RWPE1 (cell line): Measurements from ENCODE around the gene CTNNBL1.

Experiments
- CTCF ChIA-PET: fragments of 350-600 bp; sonication (Branson Sonifier 250); formaldehyde crosslinking; extraction: SDS; loops from one replicate; lab custom pipeline; 2021; lab: Yijun Ruan, JAX
- POLR2A ChIA-PET: fragments of 400-600 bp; formaldehyde crosslinking; extraction: SDS; loops from one replicate; lab custom pipeline; 2020; ENCODE audit warnings: antibody characterized with exemption; ENCODE audit not compliant: low non-redundant PET; lab: Yijun Ruan, JAX
- DNase-seq: peaks from one replicate; pipeline ENCODE4 v3.0.0; 2012; ENCODE audit warnings: low spot score
- H3K27ac ChIP-seq: fragments of 450-650 bp; 2 replicates; pipeline ENCODE4 v1.5.1; 2017
- TF ChIP-seq, protein P1 (sequence below): fragments of 450-650 bp; conservative IDR thresholded peaks from 2 replicates; pipeline ENCODE4 v1.5.1; 2017; ENCODE audit warnings: low read depth, mild to moderate bottlenecking

CTNNBL1 gene

DNA sequence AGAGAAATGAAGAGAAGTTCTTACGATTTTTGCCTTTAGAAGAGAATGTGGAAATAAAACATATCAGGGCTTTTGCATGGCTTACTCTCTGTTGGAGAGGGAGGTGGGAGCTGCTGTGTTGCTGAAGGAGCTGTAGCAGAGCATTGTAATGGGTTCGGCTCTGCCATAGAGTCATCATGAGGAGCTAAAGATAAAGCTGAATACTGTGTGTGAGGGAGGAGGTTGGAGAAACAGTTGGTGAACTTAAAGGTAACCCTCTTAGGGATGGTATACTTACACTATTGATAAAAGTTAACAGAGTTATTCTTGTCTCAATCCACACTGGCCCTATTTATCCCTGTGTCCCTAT lies 34.8 kb downstream of the CTNNBL1 start:
- ChIA-PET POLR2A (no interaction called here), CTCF (interaction anchor here (0.6 to 1.2 kb wide), 4 partner anchors 10 to 202 kb away, joined by 3 to 4 read pairs (median 4); no protein-coding TSS in a partner anchor)
- DNase-seq: no peak
- TF ChIP-seq, protein P1, sequence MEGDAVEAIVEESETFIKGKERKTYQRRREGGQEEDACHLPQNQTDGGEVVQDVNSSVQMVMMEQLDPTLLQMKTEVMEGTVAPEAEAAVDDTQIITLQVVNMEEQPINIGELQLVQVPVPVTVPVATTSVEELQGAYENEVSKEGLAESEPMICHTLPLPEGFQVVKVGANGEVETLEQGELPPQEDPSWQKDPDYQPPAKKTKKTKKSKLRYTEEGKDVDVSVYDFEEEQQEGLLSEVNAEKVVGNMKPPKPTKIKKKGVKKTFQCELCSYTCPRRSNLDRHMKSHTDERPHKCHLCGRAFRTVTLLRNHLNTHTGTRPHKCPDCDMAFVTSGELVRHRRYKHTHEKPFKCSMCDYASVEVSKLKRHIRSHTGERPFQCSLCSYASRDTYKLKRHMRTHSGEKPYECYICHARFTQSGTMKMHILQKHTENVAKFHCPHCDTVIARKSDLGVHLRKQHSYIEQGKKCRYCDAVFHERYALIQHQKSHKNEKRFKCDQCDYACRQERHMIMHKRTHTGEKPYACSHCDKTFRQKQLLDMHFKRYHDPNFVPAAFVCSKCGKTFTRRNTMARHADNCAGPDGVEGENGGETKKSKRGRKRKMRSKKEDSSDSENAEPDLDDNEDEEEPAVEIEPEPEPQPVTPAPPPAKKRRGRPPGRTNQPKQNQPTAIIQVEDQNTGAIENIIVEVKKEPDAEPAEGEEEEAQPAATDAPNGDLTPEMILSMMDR: no peak
- H3K27ac ChIP-seq: no peak overlapping the region

DNA sequence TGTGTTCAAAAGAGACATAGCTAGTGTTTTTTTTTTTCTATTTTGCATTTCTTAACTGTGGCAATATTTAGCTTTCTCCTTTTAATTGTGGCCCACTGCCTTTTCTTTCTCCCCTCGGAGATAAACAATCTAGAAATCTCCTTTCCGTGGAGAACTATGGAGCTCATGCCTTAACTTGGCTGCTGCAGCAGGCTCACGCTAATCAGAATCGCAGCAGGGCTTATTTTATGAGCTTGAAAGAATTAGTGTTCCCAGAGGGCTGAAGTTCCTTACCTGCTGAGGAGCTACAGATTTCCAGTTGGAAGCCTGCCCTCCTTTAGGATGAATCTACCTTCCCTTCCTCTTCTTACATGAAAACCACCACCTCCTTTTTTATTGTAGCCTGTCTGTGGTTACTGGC lies 35.6 kb downstream of the CTNNBL1 start:
- no peak overlapping the region for H3K27ac ChIP-seq
- TF ChIP-seq, protein P1: no peak
- CTCF ChIA-PET: interaction anchor here (0.6 to 1.2 kb wide), 3 partner anchors 9 to 201 kb away, joined by 3 to 4 read pairs (median 3); no protein-coding TSS in a partner anchor
- POLR2A ChIA-PET: no interaction called here
- DNase-seq: no peak

DNA sequence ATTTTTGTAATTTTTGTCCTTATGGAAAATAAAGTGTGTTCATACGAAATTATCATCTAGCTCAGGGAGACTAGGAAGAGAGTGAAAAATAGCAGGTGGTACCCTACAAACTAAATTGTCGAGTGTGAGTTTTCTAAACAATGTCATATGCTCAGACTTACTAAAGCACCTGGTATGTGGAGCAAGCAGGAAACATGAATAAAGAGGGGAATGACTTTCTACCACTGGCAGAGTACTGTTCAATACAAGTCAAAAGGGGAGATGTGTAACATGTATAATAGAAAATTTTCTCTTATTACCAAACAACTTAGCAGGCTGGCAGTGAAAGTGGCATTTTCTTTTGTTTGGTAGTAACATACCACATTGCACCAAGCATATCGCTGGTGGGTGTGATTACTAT lies 36.1 kb downstream of the CTNNBL1 start:
- TF ChIP-seq, protein P1: no peak
- H3K27ac ChIP-seq: no peak overlapping the region
- CTCF ChIA-PET: interaction anchor here (0.7 kb wide), 1 partner anchor 22 kb away, joined by 3 read pairs; no protein-coding TSS in a partner anchor
- POLR2A ChIA-PET: no interaction called here
- DNase-seq: peak; percentile 45

DNA sequence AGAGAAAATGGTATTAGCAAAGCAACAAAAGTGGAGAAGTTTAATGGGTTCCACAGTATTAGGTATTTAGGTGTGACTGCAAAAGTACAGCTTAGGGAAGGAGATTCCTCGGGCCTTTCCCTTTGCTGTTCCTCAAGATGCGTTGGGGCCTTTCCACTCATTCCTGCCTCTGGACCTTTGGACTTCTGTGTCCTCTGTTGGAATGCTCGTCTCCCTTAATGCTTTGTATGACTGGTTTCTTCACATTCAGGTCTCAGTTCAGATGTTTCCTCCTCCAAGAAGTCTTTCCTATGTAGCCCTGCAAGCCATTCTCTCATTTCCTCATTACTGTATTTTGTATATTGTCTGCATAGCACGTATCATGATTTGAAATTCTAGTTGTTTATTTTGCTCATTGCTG lies 39.6 kb downstream of the CTNNBL1 start:
- TF ChIP-seq, protein P1: no peak
- DNase-seq: no peak
- ChIA-PET CTCF (interaction anchor here (0.6 kb wide), 1 partner anchor 568 kb away, joined by 3 read pairs; no protein-coding TSS in a partner anchor), POLR2A (no interaction called here)
- H3K27ac ChIP-seq: no peak overlapping the region

DNA sequence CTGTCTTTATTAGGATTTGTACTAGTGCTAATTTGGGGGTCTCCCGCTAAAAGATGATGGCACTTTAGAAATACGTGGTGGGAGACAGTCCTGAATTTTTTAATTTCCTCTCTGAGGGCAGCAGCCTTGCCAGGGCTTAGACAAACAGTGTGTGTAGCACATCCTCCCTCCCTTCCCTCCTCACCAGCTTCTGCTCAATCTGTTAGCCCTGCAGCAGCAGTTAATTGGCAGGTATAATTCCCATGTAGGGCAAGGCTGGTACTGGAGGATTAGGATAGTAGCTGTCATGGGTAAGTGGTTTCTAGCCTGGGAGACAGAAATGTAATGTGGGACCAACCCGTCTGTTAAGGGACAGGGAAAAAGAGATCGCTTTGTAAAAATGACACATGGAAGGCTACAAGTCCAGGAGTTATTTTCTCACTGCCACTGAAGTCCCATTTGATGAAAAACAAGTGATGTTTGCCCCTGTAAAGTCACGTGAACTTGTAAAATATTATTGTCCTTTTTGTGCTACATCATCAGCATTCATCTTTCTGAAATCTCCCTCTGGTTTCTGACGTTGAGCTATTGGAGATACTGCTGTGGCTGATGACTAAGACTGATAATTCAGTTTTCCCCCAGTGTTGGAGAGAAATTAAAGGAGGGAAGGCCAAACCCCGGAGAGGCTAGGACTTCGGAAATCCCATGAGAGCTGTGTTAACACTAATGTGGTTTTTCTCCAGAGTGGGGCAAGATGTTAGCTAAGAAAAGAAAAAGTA lies 40.6 kb downstream of the CTNNBL1 start:
- CTCF ChIA-PET: interaction anchor here (1.5 kb wide), 1 partner anchor 8 kb away, joined by 5 read pairs; no protein-coding TSS in a partner anchor
- no peak for DNase-seq
- TF ChIP-seq, protein P1: no peak
- POLR2A ChIA-PET: no interaction called here
- no peak overlapping the region for H3K27ac ChIP-seq

- ChIA-PET CTCF (interaction anchor here (0.5 to 1.5 kb wide), 5 partner anchors 8 to 486 kb away, joined by 3 to 5 read pairs (median 3); no protein-coding TSS in a partner anchor), POLR2A (no interaction called here)
- TF ChIP-seq, protein P1: no peak
- no peak overlapping the region for H3K27ac ChIP-seq
- DNase-seq: no peak
These were observed 41.7 kb downstream of the CTNNBL1 start for GRCh38 chr20:37735541-37735940.
